Activated naive CD8-positive, alpha-beta T cell treated with anti-CD3 and anti-CD28 coated beads, Interleukin-2, amount 50 U/mL, for 16 hours (primary cell): ENCODE measurements around the gene UNC80.

Experiments used
- DNase-seq: peaks from one replicate; pipeline ENCODE4 v3.0.0-alpha.2; 2020; ENCODE audit warnings: low read depth, low spot score

The UNC80 gene

DNA sequence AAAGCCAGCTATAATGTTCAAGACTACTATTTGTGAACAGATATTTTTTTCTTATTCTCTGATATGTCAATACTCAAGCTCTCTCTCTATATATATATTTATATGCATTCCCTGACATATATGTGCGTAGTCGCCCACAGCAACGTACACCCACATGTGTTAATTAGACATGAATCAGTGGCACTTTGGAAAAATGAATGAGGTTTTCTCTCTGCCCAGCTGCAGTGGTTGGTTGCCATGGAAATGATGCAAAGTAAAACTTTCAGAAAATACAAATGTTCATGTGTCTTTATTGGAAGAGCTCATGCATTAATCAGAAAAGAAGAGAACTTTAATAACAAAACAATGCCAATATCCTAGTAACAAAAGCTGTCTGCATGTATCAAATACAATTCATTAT is 34.7 kb downstream of the UNC80 start:
- no peak for DNase-seq

DNA sequence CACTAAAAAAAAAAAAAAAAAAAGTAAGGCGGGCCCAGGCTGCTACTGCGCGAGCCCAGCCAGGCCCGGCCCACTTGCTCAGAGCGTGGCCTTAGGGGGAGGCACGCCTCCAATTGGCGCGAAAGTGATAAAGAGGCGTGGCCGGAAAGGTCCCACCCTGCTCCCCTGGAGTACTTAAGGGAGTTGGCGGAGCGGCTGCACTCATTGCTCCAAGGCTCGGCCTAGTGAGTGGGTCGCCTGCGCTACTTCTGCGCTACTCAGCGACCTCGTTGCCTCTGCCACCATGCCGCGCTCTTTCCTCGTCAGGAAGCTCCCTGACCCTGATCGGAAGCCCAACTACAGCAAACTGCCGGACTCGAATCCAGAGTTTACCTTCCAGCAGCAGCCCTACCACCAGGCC is 36.9 kb downstream of the UNC80 start:
- no peak for DNase-seq

DNA sequence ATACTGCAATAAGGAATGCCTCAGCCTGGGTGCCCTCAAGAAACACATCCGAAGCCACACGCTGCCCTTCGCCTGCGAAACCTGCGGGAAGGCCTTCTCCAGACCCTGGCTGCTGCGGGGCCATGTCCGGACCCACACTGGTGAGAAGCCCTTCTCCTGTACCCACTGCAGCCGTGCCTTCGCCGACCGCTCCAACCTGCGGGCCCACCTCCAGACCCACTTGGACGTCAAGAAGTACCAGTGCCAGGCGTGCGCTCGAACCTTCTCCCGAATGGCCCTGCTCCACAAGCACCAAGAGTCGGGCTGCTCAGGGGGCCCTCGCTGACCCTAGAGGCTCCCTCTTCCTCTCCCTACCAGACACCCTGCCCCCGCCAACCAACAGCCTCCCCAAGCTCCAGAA is 37.6 kb downstream of the UNC80 start:
- no peak for DNase-seq

DNA sequence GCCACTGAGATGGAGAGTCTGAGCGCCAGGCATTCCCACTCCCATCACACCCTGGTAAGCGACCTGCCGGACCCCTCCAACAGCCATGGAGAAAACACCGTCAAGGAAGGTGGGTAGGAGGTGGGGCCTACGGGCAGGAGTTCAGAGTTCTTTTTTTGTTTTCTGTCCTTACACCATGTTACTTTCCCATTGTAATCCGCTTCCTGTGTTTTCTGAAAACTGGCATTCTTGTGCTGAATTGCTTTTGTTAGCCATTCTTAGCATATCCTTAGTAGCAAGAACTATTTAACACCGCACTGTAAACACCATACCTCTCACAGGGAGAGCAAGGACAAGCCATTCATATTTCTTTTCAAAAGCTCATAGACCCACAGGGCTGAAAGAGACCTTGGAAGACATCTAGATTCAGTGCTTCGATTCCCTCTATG is 46.2 kb downstream of the UNC80 start:
- no peak for DNase-seq

DNA sequence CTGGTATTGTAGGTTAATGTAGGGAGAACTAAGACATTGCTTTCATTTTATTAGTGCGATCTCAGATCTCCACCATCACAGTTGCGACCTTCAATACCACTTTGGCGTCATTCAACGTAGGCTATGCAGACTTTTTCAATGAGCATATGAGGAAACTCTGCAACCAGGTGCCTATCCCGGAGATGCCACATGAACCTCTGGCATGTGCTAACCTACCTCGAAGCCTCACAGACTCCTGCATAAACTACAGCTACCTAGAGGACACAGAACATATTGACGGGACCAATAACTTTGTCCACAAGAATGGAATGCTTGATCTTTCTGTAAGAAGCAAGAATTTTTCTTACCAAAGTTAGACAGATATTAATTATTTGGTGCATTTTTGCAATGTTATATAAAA is 47.3 kb downstream of the UNC80 start:
- DNase-seq: no peak

DNA sequence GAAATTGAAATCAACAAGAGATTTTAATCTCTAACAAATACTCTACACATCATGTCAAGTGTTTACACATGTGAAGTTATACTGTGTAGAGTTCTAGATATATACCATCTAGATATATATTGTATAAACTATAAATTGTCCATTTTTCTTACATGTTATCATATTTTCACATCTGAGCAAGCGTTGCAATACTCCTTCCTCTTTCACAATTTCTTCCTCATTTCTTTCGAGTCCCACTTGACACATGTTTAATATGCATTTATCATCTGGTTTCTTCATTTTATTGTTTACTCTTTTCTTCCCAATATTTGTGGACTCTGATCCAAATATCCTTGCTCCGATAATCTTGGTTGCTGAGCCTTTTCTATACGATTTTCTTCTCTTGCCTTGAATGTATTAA is 50.2 kb downstream of the UNC80 start:
- DNase-seq: no peak

DNA sequence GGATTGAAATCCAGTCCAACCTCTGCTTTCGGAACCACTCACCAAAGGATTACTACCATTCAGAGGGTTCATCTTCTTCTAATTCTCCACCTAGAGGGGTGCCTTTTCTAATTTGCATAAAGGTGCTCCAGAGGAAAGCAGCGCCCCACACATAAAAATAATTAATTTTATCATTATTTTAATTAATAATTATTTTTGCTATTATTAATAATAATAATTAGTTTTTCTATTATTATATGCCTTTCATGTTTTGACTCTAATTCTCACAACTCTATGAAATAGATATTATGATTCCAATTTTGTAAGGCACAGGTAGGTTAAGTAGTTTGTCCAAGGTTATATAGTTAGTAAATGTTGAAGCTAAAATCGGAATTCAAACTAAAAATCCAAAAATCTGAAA is 51.9 kb downstream of the UNC80 start:
- DNase-seq: no peak

DNA sequence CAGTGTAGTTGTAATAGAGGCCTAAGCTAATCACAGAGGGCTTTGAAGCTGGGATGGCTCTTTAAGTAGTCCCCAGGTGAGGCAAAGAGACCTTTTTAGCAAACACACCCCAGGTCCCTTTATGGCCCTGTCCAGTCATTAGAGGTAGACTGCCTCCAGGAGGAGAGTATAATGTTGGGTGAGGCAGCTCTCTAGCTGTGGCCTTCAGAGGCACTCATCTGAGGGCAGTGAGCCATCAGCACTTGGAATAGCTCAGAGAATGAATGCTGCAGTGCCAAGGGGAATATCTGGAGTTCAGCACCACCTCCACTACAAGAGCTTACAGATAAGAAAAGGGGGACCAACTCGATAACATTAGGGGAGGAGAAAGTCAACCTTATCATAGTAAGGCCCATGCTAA is 52.8 kb downstream of the UNC80 start:
- no peak for DNase-seq

DNA sequence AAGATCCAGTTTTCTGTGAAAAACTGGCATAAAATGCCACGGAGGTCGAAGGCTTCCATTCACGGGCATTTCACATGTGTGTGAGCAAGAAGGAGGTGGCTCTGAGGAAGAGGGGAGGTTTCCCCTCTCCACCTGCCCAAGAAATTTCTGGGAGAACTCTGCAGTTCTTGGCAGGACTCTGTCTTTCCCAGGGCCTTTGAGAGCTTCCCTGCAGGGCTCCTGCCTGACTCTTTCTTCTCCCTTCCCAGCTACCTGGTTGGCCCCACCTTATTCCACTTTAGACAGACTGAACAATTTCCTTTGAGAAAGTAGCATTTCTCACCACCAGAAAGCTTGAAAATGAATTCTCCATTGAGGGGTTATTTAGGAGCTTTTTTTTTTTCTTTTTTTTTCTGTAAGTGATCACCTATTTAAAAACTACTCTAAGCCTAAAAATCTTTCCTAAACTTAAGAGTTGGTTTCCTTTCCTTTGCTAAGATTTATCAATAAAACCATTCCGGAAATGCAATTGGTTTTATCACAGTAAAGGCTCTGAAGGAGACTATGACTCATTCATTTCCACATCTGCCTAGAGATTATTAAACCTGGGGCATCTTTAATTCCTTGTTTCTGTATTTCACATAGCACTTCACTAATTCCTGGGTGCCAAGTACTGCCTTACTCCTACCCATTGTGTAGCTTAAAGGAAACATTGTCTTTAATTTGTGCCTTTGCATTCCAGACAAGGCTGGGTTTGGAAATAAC is 59.3 kb downstream of the UNC80 start:
- no peak for DNase-seq

DNA sequence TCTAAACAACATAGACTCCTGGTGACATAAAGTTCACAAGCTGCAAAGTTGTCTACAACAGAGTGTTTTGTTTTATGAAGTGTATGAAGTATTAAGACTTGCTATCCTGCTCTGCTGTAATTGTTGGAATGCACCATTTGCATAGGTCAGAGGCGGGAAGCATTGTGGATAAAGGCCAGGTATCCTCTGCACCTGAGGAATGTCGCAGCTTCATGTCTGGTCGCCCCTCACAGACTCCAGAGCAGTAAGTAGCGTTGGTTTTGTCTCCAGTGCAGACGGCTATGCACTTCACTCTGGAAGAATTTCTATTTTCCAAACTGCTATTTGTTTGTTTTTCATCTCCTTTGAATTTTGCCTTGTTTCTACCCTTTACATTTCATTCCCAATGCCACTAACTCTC is 63.1 kb downstream of the UNC80 start:
- no peak for DNase-seq

DNA sequence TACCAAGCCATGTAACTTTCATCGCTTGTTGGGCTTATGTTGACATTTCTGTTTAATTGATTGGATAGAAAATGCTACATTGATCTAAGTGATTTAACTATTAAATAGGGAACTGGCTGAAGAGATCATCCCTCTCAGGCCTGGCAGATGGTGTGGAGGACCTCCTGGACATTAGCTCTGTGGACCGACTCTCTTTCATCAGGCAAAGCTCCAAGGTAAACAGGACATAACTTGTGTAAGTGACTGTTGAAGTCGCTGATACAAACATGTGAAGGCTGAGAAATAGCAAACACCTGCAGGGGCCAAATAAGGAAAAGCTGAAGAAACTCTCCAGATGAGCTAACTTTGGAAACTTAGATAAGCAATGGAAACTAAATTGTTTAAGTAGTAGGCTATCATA is 68.8 kb downstream of the UNC80 start:
- DNase-seq: no peak

DNA sequence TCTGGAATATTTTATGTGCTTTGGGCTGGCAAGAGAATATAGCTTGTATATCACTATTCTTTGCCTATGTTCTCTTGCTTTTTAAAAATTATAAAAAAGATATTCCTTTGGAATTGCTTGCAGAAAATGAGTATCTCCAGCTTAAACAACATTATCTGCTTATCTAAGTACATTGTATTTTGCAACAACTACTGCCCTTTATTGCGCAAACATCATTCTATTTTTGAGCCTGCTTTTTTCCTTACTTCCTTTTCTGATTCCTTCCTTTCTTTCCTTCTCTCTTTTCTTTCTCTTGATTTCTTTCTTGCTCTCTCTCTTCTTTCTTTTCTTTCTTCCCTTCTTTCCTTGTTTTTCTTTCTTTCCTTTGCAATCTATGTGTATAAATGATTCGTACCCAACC is 74.0 kb downstream of the UNC80 start:
- no peak for DNase-seq

DNA sequence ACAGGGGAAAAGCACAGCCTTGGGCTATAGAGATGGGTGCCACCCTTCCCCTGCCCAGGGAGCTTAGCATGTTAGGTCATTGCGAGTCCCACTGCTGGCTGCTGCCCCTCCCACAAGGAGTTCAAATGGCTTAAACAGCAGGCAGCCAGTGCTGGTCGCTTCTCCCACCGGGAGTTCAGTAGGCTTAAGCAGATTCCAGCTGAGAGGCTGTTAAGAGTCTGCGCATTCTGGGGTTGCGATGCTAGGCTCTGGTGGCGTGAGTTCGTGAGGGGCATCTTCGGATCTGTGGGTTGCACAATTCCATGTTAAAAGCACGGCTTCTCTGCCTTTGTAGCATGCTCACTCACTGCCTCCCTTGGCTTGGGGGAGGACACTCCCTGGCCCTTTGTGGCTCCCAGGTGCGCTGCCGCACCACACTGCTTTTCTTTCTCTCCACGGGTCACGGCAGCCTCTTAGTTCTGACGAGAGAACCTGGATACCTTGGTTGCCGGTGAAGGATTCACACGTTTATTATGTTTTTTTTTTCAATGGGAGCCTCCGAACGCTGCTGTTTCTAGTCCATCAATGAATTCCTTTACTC is 93.2 kb downstream of the UNC80 start:
- DNase-seq: no peak

DNA sequence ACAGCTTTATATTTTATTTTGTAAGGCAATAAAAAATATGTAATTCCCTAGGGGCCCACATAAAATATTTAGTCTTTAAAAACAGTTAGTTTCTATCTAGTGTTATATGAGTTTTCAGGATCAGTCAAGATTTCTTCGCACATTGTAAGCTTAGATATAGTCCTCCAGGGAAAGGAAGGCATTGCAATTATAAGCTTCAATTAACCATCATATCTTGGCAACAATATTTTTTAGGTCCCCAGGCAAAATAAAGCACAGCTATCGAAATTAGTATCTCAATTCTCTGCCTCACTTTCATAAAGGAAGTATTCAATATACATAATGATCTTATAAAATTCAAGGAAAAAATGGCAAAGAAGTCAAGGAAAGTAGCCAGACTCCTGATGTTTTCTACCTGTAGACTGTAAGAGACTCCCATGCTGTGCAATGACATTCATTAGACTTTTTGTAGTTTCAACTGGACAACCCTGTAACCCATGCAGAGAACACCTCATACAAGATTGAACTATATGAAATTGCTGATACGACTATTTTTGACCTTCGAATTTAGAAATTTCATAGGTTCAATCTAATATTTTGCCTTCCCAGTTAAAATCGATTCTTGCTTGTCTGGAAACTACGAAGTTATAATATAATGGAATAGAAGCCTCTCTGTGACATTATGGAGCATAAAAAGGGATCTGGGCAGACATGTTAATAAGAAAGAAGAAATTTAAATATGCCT is 96.8 kb downstream of the UNC80 start:
- no peak for DNase-seq

DNA sequence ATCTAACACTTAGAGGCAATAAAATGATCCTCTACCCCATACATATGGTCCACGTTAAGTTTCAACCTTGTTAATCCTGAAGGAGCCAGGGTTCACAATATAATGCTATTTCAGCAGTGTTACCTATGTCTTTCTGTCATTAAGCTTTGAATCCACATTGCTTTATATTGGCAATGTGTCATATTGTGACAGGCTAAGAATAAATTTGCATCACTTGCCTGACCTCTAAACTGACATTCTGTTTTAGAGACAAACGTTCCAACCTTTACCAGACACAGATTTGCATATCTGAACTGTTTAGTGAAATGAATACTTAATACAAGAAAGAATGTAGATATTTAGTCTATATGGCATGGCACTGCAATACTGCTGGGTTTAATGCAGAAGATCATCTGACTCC is 98.4 kb downstream of the UNC80 start:
- DNase-seq: no peak

DNA sequence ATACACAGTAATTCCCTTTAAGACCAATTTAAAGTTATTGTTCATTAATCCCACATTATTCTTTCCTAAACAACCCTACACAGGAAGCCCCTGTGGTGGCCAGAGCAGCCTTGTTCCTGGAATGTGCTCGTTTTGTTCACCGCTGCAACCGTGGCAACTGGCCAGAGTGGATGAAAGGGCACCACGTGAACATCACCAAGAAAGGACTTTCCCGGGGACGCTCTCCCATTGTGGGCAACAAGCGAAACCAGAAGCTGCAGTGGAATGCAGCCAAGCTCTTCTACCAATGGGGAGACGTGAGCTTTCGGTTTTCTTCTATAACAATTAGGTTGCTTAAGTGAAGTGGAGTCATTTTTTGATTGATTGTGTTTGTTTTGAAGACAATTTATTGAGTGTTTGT is 101.0 kb downstream of the UNC80 start:
- no peak for DNase-seq

DNA sequence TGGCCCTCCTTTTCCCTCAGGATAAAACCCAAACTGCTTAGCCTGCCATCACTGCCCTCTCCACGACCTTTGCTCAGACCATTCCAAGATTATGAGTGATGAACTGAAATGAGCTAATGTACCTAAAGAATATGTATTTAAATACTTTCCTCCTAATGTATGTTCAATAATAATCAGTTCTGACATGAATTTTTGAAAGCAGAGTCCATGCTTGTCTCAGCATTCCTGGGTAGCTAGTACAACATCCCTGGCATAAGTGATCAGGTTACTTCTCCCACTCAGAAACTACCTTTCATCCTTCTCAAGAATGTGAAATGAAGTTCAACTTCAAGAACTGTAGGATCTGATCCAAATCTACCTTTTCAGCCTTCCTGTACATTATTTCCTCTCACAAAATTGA is 103.6 kb downstream of the UNC80 start:
- no peak for DNase-seq

DNA sequence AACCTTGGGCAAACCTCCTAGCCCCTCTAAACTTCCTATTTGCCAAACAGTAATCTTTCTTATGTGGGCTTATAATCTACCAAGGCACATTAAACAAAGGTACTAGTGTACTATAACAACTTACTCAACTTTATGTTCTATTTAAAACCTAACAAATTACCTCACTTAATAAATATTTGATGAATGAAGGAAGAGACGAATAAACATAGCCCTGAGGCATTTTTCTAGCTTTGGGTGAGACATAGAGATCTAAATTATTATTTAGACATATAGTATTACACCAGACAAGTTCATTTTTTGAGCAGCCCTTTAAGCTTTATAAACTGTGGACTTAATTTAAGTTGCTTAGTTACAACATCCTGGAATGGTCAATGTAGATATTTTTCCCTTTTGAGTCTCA is 104.6 kb downstream of the UNC80 start:
- no peak for DNase-seq

DNA sequence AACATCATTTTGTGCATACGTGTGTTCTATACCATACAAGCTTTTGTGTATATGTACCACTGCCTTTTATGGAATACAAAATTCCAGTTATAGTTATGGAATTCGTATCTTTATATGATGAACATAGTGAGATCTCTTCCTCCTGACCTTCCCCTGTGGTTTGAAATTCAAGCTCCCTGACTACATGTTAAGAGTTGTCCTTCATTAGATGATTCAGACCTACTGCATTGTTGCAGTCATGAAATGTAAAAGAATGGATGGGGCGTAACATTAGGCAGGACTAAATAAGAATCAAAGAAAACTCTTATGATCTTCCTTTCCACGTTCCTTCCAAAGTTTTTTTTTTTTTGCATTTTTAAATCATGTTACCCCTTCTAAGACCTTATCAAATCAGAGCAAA is 107.1 kb downstream of the UNC80 start:
- no peak for DNase-seq

DNA sequence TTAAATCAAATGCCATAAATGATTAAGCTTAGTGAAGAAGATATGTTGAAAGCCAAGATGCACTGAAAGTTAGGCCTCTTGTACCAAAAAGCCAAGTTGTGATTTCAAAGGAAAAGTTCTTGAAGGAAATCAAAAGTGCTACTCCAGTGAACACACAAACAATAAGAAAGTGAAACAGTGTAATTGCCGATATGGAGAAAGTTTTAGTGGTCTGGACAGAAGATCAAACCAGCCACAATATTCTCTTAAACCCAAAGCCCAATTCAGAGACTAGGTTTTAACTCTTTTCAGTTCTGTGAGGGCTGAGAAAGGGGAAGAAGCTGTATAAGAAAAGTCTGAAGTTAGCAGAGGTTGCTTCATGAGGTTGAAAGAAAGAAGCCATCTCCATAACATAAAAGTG is 129.0 kb downstream of the UNC80 start:
- DNase-seq: no peak

DNA sequence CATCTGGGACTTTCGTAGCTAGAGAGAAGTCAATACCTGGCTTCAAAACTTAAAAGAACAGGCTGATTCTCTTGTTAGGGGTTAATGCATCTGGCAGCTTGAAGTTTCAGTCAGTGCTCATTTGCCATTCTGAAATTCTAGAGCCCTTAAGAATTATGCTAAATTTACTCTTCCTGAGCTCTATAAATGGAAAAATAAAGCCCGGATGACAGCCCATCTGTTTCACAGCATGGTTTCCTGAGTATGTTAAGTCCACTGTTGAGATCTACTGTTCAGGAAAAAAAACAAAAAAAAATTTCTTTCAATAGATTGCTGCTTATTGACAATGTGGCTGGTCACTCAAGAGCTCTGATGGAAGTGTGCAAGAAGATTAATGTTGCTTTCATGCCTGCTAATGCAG is 129.5 kb downstream of the UNC80 start:
- DNase-seq: no peak

DNA sequence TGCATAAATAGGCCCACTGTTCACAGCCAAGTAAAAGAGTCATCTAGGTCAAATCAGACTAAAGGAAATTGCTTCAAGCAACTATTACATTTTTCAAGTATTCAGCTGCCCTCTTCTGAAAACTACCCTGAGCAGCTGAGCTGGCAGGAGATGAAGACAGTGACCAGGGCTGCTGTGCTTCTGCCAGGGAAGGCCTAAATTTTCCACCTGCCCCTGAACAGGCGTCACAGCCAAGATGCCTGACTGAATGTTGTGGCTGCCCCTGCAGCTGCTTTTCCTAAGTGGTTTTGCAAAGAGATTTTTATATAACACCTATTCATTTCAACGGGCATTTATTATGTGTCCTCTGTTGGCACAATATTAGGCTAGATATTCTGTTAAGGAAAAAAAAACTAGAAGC is 134.1 kb downstream of the UNC80 start:
- DNase-seq: no peak

DNA sequence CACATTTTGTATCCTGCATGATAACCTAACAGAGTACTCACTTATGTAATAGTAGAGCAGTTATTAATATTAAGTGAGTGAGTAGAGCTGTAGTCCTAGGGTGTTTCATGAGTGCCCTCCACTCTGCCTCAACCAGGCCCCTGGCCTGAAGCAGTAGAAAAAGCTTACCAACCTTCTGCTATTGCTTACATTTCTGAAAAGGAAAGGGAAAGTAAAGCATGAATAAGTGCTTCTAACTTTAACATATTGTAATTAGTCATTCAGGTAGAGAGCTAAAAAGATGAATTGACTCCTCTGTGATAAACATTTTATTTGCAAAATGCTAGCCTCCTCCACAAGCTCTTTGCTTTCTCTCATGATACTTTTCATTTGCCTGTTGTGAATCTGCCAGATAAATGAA is 136.1 kb downstream of the UNC80 start:
- no peak for DNase-seq
